Colonic mucosa (tissue), 4 donors: ENCODE measurements around the gene ASCC1. TPM values are rescaled to one million over a fixed set of nuclear protein-coding genes. Genes with fewer than 3 reads are reported as not detected.

Source experiments
- DNase-seq: peaks from one replicate; pipeline ENCODE4 v3.0.0-alpha.2; 2020
- H3K27ac ChIP-seq: fragments of 200-600 bp; one replicate; pipeline ENCODE4 v1.8.0; 2021
- H3K27me3 ChIP-seq: fragments of 200-600 bp; one replicate; pipeline ENCODE4 v1.8.0; 2021
- H3K36me3 ChIP-seq: fragments of 200-600 bp; one replicate; pipeline ENCODE4 v1.8.0; 2021
- H3K4me1 ChIP-seq: fragments of 200-600 bp; one replicate; pipeline ENCODE4 v1.8.0; 2021; ENCODE audit warnings: mild to moderate bottlenecking
- H3K4me3 ChIP-seq: fragments of 200-600 bp; one replicate; pipeline ENCODE4 v1.8.0; 2021
- H3K9ac ChIP-seq, 2 donors: one replicate each; pipeline ENCODE4 v1.7.0; 2013; ENCODE audit warnings: control low read depth in 2 of 2, low read depth in 2 of 2, low read length in 2 of 2
- H3K9me3 ChIP-seq: fragments of 200-600 bp; one replicate; pipeline ENCODE4 v1.8.0; 2021
- CTCF ChIP-seq: fragments of 200-600 bp; IDR thresholded peaks from one replicate; pipeline ENCODE4 v1.8.0; 2022; ENCODE audit warnings: antibody characterized with exemption, mild to moderate bottlenecking
- intact Hi-C: fragments of 100-400 bp; cut with DNase I; formaldehyde crosslinking; loops from one replicate; pipeline ENCODE4 v1.14.1; 2022
- total RNA-seq, 2 donors: library from RNA; stranded (reverse); fragmentation: NEBNext Ultra II Directional in 1 of 2; extraction: Animal tissue kit (Norgen Biotek cat#: 25700) in 1 of 2; gene quantifications; one replicate each; pipeline ENCODE4 v1.2.1, GENCODE V29; 2021
- donor health status: healthy.
- donor health status: DM: no; HTN: no; CAD: no.
- donor health status: DM: no; HTN: no; CAD: no.

Gene ASCC1
- total RNA-seq, 2 donors from 2014 or later, result 16.2 to 19.2 TPM

- no peak overlapping the region for H3K9ac ChIP-seq
- no peaks in the 10 kb centered on the region for H3K36me3 ChIP-seq
- intact Hi-C loops, result loop anchor here (2.0 to 5.0 kb wide), 2 partner anchors 154 to 289 kb away; no protein-coding TSS in a partner anchor
- no peaks in the 10 kb centered on the region for H3K27me3 ChIP-seq
- H3K4me1 ChIP-seq, result no peaks in the 10 kb centered on the region
- H3K9me3 ChIP-seq, result no peaks in the 10 kb centered on the region
- DNase-seq, result peak; percentile 95
- no peak overlapping the region for H3K4me3 ChIP-seq
- peak; percentile 100 for TF ChIP-seq CTCF
- no peak overlapping the region for H3K27ac ChIP-seq
These were observed 167.5 kb downstream of the ASCC1 start for GRCh38 chr10:72048450-72049124.

Other genes starting within 250 kb of the ASCC1 start
- 1 to 10 TPM; 4.7 to 6.5 TPM for gene SPOCK2, start 127.7 kb downstream of the ASCC1 start, total RNA-seq
- 10 to 100 TPM; 63.2 to 85.2 TPM for gene ANAPC16, start 264 bp downstream of the ASCC1 start, total RNA-seq
- gene DDIT4, start 57.6 kb upstream of the ASCC1 start, total RNA-seq, result 100 to 1,000 TPM in 1 of 2 donors, 10 to 100 TPM in 1; 45.5 to 147 TPM
- gene DNAJB12, start 138.6 kb upstream of the ASCC1 start, total RNA-seq, result 10 to 100 TPM; 29.4 to 37.9 TPM